Measurements from ENCODE around the gene MCEMP1.

The MCEMP1 gene

DNA sequence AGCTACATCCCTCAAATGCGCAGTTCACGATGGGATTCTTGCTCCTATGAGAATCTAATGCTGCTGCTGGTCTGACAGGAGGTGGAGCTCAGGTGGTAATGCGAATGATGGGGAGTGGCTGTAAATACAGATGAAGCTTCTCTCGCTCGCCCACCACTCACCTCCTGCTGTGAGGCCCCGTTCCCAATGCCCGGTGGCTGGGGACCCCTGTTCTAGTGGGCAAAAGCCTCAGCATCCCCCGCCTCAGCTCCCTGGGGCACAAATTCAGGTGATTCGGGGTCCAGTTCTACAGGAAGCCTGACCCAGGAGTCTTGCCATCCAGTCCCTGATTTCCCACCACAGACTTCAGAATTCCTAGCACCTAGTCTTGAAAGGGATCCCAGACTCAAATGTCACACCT, 4.4 kb upstream of the MCEMP1 start:
- no peak for DNase-seq

DNA sequence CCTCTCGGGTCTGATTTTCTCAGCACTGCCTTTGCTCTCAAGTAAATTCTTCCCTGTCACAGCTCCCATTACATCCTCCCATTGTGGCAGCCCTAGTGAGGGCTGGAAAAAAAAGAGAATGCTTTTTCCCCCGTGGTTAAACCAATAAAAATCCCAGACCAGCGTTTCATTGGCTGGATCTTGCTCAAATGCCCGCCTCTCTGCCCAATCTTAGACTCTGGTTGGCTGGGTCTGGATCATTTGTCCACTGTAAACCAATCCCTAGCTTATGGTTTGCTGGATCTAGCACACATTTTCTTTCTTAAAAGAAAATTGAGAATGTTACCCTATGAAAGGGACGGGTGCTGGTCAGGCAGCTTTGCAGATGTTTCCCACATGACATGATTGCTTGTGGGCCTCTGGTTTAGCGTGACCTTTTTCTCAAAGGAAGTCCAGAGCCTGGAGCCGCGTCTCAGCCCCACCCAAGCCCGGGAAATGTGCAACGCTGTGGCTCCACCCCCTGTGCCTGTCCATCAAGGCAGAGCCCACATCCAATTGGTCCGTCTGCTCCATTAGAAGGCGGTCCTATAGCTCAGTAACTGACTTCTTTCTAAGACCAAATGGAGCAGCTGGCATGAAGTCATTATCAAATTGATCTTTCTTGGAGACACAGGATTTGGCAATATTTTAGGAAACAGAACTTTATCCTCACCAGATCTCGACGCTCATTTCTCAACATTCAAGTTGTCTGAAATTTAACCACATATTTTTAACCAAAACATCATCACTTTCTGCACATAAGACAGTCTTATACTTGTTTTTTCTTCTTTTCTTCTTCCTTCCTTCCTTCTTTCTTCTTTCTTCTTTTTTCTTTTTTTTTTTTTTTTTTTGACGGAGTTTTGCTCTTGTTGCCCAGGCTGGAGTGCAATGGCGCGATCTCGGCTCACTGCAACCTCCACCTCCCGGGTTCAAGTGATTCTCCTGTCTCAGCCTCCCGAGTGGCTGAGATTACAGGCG, 2.6 kb upstream of the MCEMP1 start:
- DNase-seq: peak; percentile 63 to 85

DNA sequence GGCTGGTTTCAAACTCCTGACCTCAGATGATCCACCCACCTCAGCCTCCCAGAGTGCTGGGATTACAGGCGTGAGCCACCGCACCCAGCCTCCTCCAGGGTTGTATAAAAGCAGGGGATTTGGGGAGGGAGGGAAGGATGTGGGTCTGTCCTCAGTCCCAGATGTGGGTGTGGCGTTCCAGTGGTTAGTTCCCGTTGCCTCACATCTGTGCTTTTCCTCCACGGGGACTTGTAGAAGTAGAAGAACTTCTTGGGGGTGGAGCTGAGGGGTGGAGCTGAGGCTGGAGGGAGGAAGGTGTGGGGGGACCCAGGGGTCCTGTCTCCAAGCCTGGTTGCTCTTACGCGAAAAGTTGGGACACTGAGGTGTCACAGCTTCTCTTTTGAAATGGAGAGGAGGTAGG, 514 bp upstream of the MCEMP1 start:
- DNase-seq: no peak

DNA sequence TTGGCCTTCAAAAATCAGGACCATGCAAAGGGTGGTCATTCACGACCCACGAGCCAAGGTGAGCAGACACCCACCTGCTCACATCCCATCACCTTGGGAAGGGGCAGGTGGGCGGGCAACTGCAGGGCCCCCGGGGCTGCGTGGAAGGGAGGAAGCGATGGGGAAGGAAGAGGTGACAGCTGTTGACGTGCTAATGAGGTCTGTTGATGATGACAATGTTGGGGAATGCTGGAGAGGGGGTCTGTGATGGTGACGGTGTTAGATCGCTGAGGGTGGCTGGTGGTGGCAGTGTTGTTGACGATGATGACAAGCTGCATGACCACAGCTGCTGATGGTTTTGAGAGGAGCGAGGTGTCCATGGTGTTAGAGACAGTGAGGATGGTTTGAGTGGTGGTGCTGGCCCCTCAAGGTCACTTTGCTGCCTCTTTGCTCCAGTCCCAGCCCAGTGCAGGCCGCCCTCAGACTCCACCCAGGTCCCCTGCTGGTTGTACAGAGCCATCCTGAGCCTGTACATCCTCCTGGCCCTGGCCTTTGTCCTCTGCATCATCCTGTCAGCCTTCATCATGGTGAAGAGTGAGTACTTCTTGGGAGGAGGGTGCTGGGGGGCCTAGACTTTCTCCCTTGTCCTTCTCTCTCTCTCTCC, 900 bp downstream of the MCEMP1 start:
- DNase-seq: no peak

DNA sequence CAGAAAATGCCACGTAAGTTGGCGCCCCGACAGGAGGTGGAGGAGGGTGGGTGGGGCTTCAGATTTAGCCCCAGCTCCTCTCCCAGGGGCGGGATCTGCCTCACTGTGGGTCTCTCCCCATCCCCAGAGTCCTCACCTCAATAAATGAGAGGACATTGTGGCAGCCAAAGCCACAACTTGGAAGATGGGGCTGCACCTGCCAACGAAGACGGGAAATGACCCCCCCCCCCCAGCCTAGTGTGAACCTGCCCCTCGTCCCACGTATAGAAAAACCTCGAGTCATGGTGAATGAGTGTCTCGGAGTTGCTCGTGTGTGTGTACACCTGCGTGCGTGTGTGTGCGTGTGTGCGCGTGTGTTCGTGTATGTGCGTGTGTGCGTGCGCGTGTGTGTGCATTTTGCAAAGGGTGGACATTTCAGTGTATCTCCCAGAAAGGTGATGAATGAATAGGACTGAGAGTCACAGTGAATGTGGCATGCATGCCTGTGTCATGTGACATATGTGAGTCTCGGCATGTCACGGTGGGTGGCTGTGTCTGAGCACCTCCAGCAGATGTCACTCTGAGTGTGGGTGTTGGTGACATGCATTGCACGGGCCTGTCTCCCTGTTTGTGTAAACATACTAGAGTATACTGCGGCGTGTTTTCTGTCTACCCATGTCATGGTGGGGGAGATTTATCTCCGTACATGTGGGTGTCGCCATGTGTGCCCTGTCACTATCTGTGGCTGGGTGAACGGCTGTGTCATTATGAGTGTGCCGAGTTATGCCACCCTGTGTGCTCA, 2.3 kb downstream of the MCEMP1 start:
- DNase-seq: peak; percentile 66 to 89

DNA sequence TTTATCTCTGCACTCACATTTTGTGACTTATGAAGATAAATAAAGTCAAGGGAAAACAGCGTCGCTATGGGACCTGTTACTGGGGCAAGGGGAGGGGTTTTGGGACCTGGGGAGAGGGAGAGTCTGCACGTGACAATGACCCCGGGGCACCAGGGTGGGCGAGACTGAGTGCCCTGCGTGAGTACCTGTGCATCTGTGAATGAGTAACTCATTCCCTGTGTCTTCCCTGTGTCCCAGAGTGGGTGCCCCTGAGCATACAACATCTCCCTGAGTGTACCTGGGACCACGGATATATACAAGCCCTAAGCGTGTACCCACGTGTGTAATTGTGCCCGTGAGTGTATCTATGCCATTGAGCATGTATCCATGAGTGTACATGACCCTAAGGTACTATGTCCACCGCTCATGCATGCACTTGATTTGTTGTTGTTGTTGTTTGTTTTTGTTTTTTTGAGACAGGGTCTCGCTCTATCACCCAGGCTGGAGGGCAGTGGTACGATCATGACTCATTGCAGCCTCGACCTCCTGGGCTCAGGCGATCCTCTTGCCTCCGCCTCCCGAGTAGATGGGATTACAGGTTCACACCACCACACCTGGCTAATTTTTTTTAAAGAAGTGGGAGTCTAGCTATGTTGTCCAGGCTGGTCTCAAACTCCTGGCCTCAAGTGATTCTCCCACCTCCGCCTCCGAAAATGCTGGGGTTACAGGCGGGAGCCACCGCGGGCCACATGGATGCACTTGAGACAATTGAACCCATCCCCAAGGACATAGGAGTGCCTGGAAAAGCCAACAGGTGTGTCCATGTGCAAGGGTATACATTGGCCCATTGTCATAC, 3.1 kb downstream of the MCEMP1 start:
- no peak for DNase-seq

DNA sequence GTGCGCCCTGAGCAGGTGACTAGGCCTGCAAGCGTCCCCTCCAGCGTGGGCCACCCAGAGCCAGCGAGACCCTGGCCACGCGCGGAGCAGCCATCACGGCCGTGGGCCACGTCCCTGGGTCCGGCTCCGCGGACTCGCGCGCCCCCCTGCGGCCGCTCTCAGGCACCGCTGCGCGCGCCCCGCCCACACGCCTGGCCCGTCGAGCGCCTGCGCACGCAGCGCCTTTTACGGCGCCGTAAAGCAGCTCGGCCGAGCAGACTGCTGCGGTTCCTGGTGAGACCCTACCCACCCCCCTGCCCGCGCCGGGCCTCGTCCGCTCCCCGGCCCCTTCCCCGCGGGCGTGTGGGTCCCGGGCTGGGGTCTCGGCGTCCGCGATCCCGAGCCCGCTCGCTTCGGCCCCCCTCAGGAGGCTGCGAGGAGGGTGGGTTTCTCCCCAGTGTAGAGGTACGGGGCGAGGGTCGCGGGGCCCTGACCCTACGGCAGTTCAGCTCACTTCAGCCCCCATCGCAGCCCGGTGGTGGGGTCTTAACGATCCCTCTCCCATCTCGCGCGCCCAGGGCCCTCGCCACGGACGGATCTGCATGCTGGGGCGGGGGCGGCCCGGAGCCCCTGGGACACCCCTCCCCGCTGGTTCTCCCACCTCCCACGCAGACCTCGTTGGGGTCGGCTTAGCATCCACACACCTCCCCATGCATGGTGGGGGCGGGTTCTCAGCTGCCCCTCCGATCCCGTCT, 3.9 kb downstream of the MCEMP1 start, which contains the start of gene TRAPPC5:
Gene TRAPPC5, plus strand, starts transcription at position 228 of the 734 bp plus-strand sequence. CDS start 1,421 bp downstream, outside the sequence.
- DNase-seq: peak; percentile 49 to 88

DNA sequence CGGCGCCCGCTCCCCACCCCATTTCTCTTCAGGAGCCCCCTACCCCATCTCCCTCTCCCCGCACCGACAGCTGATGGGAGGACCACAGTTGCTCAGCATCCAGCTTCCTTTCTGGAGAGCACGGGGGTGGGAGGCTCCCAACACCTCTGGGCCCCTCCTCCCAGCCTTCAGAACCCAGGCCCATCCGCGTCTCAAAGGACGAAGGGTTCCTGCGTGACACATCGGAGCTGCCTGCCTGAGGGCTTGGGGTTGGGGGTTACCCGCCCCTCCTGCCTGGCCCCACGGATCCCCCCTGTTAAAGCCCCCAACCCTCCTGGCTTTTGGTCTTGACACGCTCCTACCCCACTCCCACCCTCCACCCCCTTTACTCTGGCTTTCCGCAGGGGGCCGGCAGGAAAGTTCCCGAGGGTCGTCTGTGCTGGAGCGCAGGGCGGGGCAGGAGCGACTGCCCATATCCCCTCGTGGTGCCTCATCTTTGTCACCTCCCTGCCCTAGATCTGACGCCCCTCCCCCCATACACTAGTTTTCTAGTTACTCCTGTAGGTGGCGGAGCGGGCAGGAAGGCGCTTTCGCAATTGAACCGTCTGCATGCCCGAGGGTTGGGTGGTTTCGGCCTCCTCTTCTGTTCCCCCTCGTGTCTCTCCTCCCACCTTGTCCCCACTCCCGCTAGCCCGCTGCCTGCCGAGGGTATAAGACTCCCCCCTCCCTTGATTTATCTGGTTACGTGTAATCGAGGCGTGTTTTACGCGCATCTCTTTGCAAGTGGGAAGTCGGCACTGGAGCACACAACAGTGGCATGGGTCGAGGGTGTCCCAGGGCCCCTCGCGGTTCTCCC, 4.7 kb downstream of the MCEMP1 start:
- DNase-seq: peak; percentile 34 to 39

DNA sequence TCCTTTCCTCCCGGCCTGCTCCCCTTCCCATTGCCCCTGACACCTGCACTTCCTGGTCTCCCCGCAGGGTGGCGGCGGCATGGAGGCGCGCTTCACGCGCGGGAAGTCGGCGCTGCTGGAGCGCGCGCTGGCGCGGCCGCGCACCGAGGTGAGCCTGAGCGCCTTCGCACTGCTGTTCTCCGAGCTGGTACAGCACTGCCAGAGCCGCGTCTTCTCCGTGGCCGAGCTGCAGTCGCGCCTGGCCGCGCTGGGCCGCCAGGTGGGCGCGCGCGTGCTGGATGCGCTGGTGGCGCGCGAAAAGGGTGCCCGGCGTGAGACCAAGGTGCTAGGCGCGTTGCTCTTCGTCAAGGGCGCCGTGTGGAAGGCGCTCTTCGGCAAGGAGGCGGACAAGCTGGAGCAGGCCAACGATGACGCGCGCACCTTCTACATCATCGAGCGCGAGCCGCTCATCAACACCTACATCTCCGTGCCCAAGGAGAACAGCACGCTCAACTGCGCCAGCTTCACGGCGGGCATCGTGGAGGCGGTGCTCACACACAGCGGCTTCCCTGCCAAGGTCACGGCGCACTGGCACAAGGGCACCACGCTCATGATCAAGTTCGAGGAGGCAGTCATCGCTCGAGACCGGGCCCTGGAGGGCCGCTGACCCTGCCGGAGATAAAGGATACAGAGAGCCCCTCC, 5.4 kb downstream of the MCEMP1 start:
- DNase-seq: no peak

DNA sequence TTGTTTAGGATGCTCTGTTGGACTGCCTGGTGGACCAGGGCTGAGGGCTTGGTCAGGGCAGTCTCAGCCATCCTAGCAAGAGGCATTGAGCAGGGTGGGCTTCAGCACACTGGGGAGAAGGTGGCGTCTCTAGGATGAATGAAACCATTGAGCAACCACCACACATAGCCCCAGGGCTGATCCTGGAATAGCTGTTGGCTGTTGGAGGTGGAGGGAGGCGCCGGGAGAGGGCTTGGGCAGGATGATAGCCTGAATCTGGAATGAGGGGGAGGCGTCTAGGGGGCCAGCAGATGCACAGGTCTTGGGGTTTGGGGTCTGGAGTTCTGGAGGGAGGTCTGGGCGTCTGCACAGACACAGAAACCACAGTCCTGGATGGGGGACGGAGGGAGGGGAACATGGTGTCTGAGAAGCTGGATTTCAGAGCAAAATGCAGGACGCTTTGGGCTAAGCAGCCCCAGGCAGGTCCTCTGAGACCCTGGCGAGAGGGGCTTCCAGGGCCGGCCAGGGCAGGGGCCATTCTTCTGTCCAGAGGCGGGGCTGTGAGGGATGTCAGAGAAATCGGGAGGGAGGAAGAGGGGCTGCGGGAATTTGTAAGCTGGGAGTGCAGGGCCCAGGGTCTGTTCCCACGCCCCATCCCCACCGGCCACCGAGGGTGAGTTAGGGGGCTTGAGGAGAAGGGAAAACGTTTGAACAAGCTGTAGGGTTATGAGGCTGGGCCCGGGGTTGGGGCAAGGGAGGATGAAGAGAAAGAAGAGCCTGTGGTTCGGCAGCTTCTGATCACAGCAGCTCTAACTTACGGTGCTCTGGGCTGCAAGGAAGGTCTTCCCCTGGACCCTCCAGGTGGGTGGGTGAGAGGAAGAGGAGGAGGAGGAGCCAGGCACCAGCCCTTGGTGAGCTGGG, 8.9 kb downstream of the MCEMP1 start:
- no peak for DNase-seq

DNA sequence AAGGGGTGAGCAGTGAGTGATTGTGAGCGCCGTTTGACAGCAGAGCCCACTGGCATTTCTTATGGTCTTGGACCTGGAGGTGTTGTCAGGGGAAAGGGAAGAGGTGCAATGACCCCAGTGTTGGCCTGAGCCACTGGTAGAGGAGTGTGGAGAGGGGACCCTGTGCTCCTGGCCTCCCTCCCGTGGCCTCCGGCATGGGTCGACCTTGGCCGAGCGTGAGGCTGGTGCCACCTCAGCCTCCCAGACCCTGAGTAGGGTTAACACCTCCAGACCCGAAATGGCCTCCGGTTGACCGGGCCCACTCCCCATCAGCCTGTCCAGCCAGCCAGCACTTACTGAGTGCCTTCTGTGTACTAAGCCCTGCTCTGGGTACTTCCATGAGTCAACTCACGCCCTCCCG, 10.3 kb downstream of the MCEMP1 start:
- no peak for DNase-seq

DNA sequence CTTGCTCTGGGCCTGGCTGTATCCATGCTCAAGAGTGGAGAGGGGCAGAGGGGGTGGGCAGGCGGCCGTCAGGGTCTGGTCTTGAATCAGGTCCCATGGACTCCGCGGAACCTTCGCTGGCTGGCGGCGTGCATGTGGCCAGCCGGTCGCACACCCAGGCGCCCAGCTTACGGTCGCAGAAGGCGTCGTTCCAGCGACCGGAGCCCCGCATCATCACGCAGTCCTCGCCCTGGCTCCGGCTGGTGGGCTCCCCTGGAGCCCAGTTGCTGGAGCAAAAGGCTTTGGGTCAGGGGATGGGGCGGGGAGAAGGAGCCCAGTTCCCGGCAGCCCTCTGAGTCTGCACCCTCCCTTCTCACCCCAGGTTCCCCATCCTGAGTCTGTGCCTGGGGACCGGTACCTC, 12.3 kb downstream of the MCEMP1 start:
- DNase-seq: no peak

DNA sequence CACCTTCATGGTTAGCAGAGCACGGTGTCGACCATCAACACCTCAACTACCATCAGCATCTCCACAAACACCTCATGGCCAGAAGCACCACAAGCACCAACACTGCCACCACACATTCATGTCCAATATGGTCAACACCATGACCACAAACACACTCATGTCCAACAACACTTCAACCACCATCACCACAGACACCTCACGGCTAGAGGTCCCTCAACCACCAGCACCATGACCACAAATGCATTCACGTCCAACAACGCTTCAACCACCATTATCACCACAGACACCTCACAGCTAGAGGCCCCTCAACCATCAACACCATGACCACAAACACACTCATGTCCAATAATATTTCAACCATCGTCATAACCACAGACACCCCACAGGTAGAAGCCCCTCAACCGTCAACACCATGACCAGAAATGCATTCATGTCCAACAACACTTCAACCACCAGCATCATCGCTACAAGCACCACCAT, 13.9 kb downstream of the MCEMP1 start:
- DNase-seq: no peak

DNA sequence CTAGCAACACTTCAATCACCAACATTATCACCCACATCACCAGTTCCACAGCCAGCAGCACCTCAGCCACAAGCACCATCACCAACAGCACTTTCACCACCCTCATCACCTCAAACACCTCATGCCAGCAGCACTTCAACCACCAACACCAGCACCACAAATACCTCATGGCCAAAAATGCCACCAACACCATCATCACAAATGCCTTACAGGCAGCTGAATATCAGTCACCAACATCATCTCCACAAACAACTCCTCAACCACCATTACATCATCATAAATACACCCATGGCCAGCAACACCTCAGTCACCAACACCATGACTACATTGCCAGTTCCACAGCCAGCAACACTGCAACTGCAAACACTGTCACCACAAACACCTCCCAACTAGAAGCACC, 14.6 kb downstream of the MCEMP1 start:
- DNase-seq: no peak

DNA sequence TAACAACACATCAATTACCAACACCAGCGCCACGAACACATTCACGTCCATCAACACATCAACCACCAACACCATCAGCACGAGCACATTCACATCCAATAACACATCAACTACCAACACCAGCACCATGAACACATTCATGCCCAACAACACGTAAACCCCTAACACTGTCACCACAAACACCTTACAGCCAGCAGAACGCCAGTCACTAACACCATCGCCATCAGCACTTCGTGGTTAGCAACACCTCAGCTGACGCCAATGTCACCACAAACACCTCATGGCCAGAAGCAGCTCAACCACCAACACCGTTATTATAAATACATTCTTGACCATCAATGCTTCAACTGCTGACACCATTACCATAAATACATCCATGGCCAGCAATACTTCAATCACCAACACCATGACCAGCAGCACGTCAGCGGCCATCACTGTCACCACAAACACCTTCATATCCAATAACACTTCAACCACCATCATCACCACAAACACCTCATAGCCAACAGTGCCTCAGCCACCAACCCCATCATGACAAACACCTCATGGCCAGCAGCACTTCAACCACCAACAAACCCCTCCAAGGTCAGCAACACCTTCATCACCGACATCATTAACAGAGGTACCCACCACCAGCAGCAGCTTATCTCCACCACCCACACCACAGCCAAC, 15.7 kb downstream of the MCEMP1 start:
- no peak for DNase-seq

DNA sequence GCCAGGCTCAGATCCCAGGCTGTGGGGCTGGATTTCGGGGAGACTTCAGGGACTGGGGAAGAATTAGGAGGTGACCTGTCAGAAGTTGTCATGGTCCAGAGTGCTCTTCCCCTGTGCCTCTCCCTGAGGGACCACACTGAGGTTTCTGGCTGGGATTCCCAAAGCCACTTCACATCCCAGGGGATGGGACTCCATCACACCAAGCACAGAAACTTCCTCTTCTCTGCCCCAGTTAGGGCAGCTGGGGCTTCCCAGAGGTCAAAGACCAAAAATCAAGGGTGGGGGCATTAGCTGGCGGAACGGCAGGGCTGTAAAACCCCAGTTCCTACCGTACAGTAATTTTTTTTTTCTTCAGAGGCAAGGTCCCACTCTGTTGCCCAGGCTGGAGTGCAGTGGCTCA, 17.6 kb downstream of the MCEMP1 start:
- no peak for DNase-seq

DNA sequence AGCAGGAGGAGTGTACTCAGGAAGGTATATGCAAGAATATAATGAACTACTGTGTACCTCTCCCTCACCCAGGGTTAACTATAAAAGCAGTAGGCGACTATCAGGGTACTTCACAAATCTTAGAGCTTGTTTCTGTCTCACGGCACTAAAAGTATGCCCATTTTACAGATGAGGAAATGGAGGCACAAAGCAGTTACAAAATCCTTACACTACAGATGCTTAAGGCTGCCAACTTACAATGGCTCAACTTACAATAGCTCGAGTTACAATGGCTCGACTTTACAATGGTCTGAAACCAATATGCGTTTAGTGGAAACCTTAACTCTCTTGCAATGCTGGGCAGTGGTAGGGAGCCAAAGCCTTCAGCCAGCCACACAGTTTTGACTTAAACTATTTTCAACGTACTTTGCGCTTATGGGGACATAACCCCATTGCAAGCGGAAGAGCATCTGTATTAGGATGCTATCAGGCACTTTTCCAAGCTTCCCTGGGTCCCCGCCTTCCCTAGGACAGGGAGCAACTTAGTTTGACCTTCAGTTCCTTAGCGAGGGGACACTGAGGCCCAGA, 20.9 kb downstream of the MCEMP1 start:
- no peak for DNase-seq

DNA sequence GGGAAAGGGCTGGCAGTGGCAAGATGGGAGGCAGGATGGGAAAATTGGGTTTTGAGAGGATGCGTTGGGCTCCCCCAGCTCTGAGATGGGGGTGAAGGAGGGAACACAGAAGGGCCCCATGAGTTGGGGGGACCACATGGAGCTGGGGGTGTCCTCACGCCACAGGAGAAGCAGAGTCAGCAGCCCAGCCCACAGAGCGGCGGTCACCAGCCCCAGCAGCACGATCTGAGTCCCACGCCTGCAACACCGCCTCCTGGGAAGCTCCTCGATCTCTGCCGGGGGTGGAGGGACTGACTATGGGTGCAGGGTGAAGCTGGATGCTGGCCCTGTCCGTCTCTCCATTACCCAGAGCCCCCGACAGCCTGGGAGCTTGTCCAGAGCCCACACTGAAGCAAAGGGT, 21.7 kb downstream of the MCEMP1 start:
- DNase-seq: no peak

Data from NCI-H524 (cell line).